ENCODE results near the gene TGFA.

The TGFA gene

DNA sequence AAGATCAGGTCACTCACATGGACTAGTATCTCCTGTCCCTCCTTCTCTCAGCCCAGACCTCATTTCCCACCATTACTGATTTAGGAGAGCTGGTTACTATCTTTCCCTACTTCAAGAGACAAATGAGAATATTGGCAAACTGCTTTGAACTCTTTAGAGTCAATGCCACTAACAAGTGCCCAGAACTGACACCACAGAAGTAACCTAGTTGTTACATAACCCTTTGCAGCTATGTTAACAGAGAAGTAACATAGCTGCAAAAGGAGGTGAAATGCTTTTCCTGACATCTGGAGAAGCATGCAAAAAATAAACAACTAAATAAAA is 30.0 kb downstream of the TGFA start:
- TF ChIP-seq, protein P1, sequence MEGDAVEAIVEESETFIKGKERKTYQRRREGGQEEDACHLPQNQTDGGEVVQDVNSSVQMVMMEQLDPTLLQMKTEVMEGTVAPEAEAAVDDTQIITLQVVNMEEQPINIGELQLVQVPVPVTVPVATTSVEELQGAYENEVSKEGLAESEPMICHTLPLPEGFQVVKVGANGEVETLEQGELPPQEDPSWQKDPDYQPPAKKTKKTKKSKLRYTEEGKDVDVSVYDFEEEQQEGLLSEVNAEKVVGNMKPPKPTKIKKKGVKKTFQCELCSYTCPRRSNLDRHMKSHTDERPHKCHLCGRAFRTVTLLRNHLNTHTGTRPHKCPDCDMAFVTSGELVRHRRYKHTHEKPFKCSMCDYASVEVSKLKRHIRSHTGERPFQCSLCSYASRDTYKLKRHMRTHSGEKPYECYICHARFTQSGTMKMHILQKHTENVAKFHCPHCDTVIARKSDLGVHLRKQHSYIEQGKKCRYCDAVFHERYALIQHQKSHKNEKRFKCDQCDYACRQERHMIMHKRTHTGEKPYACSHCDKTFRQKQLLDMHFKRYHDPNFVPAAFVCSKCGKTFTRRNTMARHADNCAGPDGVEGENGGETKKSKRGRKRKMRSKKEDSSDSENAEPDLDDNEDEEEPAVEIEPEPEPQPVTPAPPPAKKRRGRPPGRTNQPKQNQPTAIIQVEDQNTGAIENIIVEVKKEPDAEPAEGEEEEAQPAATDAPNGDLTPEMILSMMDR (IDR thresholded peaks at IDR 0.05; ENCODE audit: low read depth, low read length, missing control alignments) = no peak
- no peak for DNase-seq (ENCODE audit: extremely low read depth, low read depth)
- no peak overlapping the region for H3K4me3 ChIP-seq (replicated peaks; ENCODE audit: low read depth, low read length)

DNA sequence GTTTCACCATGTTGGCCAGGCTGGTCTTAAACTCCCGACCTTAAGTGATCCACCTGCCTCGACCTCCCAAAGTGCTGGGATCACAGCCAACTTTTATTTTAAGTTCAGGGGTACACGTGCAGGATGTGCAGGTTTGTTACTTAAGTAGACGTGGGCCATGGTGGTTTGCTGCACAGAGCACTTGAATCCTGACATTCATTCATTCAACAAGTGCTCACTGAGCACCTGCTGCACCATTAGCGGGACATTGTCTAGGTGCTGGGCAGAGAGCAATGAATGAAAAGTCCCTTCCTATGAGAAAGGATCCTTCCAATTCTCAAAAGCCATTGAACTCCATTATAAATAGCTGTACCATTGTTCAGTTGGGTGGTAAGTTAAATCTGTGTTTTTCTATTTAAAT is 31.0 kb downstream of the TGFA start:
- no peak for DNase-seq (ENCODE audit: extremely low read depth, low read depth)
- no peak overlapping the region for H3K4me3 ChIP-seq (replicated peaks; ENCODE audit: low read depth, low read length)
- TF ChIP-seq, protein P1 (IDR thresholded peaks at IDR 0.05; ENCODE audit: low read depth, low read length, missing control alignments) = no peak

DNA sequence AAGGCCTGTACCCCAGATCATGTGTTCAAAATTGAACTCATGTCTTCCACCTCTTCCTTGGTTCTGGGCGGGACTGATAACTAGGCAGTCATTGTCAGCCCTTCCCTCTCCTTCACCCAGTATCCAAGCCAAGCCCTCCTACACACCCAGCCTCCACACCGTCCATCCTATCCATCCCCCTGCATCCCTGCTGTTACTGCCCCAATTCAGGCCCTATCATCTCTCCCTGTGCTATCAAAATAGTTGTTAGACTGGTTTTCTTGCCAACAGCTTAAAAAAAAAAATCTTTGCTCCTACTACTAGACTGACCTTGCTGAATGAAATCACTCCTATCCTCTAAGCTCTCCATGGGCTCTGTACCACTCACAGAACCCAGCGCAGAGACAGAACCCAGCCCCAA is 32.8 kb downstream of the TGFA start:
- TF ChIP-seq, protein P1 (IDR thresholded peaks at IDR 0.05; ENCODE audit: low read depth, low read length, missing control alignments) = no peak
- H3K4me3 ChIP-seq (replicated peaks; ENCODE audit: low read depth, low read length) = no peak overlapping the region
- no peak for DNase-seq (ENCODE audit: extremely low read depth, low read depth)

DNA sequence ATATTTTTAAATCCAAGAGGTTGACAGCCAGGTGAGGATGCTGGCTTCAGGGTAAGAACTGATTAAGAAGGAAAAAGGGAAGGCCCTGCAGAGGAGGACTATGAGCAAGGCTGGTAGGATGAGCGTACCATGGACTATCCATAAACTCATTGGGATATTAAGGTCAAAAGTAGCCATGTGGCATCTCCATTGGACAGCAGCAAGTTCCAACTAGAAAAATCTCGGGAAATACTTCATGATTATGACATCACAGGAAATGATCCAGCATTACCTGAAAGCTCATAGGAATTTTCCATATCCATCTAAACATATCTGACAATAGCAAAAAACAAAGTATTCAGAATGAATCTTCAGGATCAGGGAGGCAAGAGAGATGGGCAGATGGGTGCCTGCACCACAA is 34.2 kb downstream of the TGFA start:
- TF ChIP-seq, protein P1 (IDR thresholded peaks at IDR 0.05; ENCODE audit: low read depth, low read length, missing control alignments) = no peak
- no peak for DNase-seq (ENCODE audit: extremely low read depth, low read depth)
- H3K4me3 ChIP-seq (replicated peaks; ENCODE audit: low read depth, low read length) = no peak overlapping the region

DNA sequence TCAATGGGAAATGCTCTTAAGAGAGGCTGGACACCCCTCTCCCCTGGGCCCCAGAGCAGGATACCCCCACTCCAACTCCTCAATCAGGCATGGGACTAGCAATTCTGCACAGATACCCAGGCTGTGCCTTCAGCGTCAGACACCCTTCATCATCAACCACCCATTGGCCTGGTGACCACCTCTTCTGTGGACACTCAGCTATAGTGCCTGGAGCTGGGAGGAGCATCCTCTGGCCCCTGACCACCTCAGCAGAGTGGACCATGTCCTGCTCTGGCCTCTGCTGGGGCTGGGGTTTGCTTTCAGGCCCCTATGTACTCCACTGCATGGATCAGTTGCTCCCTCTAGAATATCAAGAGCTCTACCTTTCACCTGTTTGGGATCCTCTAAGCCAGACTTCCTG is 35.1 kb downstream of the TGFA start:
- DNase-seq (ENCODE audit: extremely low read depth, low read depth) = no peak
- TF ChIP-seq, protein P1 (IDR thresholded peaks at IDR 0.05; ENCODE audit: low read depth, low read length, missing control alignments) = no peak
- H3K4me3 ChIP-seq (replicated peaks; ENCODE audit: low read depth, low read length) = no peak overlapping the region

DNA sequence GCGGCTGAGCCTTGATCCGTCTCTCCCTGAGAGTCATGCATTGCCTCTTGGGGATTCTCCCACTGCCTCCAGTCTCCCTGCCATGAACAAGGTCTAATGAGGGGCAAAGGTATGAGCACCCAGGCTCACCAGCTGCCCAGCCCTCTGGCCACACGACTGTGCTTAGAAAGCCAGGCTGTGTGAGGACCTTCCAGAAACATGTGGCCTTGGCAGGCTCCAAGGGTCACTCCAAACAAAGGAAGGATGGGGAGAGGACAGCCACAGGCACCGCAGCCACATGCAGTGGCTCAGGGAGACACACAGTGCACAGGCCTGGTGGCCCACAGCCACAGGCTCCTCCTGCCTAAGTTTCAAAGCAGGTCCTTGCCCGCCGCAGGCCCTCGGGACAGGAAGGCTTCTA is 35.8 kb downstream of the TGFA start:
- H3K4me3 ChIP-seq (replicated peaks; ENCODE audit: low read depth, low read length) = no peak overlapping the region
- TF ChIP-seq, protein P1 (IDR thresholded peaks at IDR 0.05; ENCODE audit: low read depth, low read length, missing control alignments) = no peak
- DNase-seq (ENCODE audit: extremely low read depth, low read depth) = no peak

DNA sequence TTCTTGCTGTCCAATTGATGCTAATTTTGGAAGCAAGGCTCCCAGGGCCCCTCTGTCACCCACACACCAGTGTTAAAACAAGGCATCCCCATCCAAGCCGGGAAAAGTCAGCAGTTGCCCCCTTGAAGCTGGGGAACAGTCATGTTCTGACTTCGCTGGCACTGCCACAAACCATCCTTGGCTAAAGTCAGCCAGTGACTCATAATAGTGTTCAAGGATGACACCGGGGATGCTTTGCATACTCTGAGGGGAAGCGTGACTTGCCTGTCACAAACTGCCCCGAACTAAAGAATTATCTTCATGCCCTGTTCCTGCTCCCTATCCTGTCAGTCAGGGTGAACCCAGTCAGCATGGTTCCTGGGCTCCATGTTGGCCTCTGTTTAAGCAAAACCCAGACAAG is 37.0 kb downstream of the TGFA start:
- TF ChIP-seq, protein P1 (IDR thresholded peaks at IDR 0.05; ENCODE audit: low read depth, low read length, missing control alignments) = no peak
- H3K4me3 ChIP-seq (replicated peaks; ENCODE audit: low read depth, low read length) = no peak overlapping the region
- no peak for DNase-seq (ENCODE audit: extremely low read depth, low read depth)

Data from HFF-Myc (cell line).